GM06990 (cell line): ENCODE results near the gene SLC41A1.

Source experiments
- DNase-seq: peaks from one replicate; pipeline ENCODE4 v3.0.0-alpha.2; 2011; ENCODE audit not compliant: insufficient read length; ENCODE audit errors: extremely low read depth
- H3K27me3 ChIP-seq: replicated peaks from 2 replicates; pipeline ENCODE4 v1.6.0; 2011; ENCODE audit warnings: low read length; ENCODE audit not compliant: control insufficient read depth, insufficient read depth
- H3K36me3 ChIP-seq: 2 replicates; pipeline ENCODE4 v1.5.1; 2011; ENCODE audit warnings: low read length; ENCODE audit not compliant: control insufficient read depth, insufficient read depth
- H3K4me3 ChIP-seq: replicated peaks from 2 replicates; pipeline ENCODE4 v1.5.1; 2011; ENCODE audit warnings: low read depth, mild to moderate bottlenecking, control low read depth, low read length
- CTCF ChIP-seq: IDR thresholded peaks from 2 replicates; pipeline ENCODE4 v1.5.1; 2011; ENCODE audit warnings: low read length, control low read depth, mild to moderate bottlenecking, inconsistent platforms; ENCODE audit not compliant: insufficient read depth, poor library complexity, severe bottlenecking

The SLC41A1 gene

DNA sequence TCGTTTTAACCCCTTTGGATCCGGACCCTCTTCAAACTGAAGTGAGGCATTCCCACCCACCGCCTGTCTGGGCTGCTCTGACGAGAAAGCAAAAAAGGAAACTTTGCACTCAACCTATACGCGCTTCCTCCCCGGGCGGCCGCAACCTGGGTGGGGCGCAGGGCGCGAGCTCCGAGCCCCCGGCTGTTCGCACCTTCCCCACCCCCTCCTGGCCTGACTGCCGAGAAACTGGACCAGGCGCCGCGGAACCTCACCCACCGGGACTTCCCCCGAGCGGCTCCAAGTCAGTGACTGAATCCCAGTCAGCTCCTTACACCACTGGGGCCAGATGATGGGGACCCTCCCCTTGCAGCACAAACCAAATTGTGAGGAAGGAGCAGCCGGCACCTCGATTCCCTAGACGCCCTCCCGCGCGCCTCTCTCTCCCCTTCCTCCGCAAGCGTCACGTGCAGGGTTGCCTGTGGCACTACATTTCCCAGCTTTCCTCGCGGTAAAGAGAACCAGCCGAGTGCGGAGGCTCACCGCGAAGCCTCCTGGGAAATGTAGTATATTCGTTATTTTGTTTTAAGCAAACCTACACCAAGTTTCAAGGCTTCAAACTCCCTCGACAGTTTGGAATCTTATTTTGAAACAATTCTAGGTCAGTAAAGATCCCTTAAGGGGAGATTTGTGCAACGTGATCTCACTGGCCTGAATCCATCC, 37.8 kb downstream of the SLC41A1 start, which contains the start of gene RAB29:
RAB29 (minus strand) TSS at position 468 of the 702 bp plus-strand sequence. CDS start 526 bp downstream, outside the sequence.
- DNase-seq = peak; percentile 85
- TF ChIP-seq CTCF = no peak
- no peaks in the 10 kb centered on the region; the same call in 1 of the 2 replicates for H3K36me3 ChIP-seq
- H3K4me3 ChIP-seq = peak within 1 kb of the TSS; percentile 84
- H3K27me3 ChIP-seq = no peaks in the 10 kb centered on the region

GRCh38 chr1:205774198-205775014, 38.6 kb downstream of the SLC41A1 start:
- no peak for TF ChIP-seq CTCF
- DNase-seq = peak; percentile 32

DNA sequence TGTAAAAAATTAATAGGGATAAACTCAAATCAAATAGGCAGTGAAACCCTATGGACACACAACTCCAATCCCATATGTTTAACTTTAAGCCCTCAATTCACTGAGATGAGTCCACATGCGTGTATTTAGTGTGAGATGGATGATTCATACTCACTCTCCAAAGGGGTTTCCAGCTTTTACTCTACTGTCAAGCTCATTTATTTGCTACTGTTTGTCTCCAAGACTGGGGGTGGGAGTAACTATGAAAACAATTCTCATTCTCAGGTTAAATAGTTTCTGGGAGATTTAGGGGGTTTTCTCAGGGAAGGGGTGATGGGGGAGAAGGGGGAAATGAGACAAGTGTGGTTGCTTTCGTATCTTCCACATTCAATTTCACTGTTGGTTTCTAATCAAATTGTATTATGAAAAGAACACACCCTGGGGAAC, 40.4 kb downstream of the SLC41A1 start:
- TF ChIP-seq CTCF = no peak
- Histone ChIP-seq H3K36me3 (no peaks in the 10 kb centered on the region; the same call in 1 of the 2 replicates), H3K4me3 (peak overlapping the region; percentile 37; the same call in 1 of the 2 replicates), H3K27me3 (no peaks in the 10 kb centered on the region)
- DNase-seq = peak; percentile 31

More at GRCh38 chr1:205774198-205775014, 38.6 kb downstream of the SLC41A1 start:
- Histone ChIP-seq H3K4me3 (peak overlapping the region; percentile 84), H3K27me3 (no peaks in the 10 kb centered on the region), H3K36me3 (no peaks in the 10 kb centered on the region; the same call in 1 of the 2 replicates)

GRCh38 chr1:205770618-205771017, 42.4 kb downstream of the SLC41A1 start:
- no peak for TF ChIP-seq CTCF
- DNase-seq = no peak
- H3K4me3 ChIP-seq = no peak overlapping the region
- no peaks in the 10 kb centered on the region; the same call in 1 of the 2 replicates for H3K36me3 ChIP-seq
- H3K27me3 ChIP-seq = no peaks in the 10 kb centered on the region

- Histone ChIP-seq H3K27me3 (no peaks in the 10 kb centered on the region), H3K36me3 (no peaks in the 10 kb centered on the region; the same call in 1 of the 2 replicates), H3K4me3 (no peak overlapping the region)
- no peak for TF ChIP-seq CTCF
- no peak for DNase-seq
Measured at GRCh38 chr1:205769641-205770365, 43.2 kb downstream of the SLC41A1 start.
